Hepatocyte (in vitro differentiated cells): ENCODE results near the gene SMTN. TPM values are rescaled to one million over a fixed set of nuclear protein-coding genes. Genes with fewer than 3 reads are reported as not detected.

ENCODE experiments used
- DNase-seq: peaks from one replicate; pipeline ENCODE4 v3.0.0-alpha.2; 2016; ENCODE audit warnings: low spot score
- H2AFZ ChIP-seq: fragments of 200-600 bp; sonication (generic); 2 replicates; pipeline ENCODE4 v1.6.0; 2016; ENCODE audit warnings: antibody characterized with exemption, mild to moderate bottlenecking
- H3K27ac ChIP-seq: fragments of 200-600 bp; sonication (generic); 2 replicates; pipeline ENCODE4 v1.5.1; 2016; ENCODE audit warnings: mild to moderate bottlenecking
- H3K27me3 ChIP-seq: fragments of 200-600 bp; sonication (generic); 2 replicates; pipeline ENCODE4 v1.6.1; 2016
- H3K36me3 ChIP-seq: fragments of 200-600 bp; sonication (generic); replicated peaks from 2 replicates; pipeline ENCODE4 v1.5.1; 2016; ENCODE audit warnings: low read depth; ENCODE audit not compliant: insufficient read depth
- H3K4me1 ChIP-seq: fragments of 200-600 bp; sonication (generic); 2 replicates; pipeline ENCODE4 v1.5.1; 2016; ENCODE audit warnings: mild to moderate bottlenecking, moderate library complexity; ENCODE audit not compliant: insufficient read depth
- H3K4me2 ChIP-seq: fragments of 200-600 bp; sonication (generic); 2 replicates; pipeline ENCODE4 v1.6.0; 2016
- H3K4me3 ChIP-seq: fragments of 200-600 bp; sonication (generic); 2 replicates; pipeline ENCODE4 v1.5.1; 2016; ENCODE audit warnings: mild to moderate bottlenecking
- H3K79me2 ChIP-seq: fragments of 200-600 bp; sonication (generic); 2 replicates; pipeline ENCODE4 v1.6.0; 2017; ENCODE audit warnings: mild to moderate bottlenecking
- H3K9me2 ChIP-seq: fragments of 200-600 bp; sonication (generic); replicated peaks from 2 replicates; pipeline ENCODE4 v1.6.0; 2017; ENCODE audit warnings: mild to moderate bottlenecking; ENCODE audit not compliant: insufficient read depth
- H3K9me3 ChIP-seq: fragments of 200-600 bp; sonication (generic); 2 replicates; pipeline ENCODE4 v1.5.1; 2016; ENCODE audit warnings: low read depth, mild to moderate bottlenecking
- H4K20me1 ChIP-seq: fragments of 200-600 bp; sonication (generic); 2 replicates; pipeline ENCODE4 v1.6.0; 2016; ENCODE audit warnings: mild to moderate bottlenecking; ENCODE audit not compliant: insufficient read depth, poor library complexity, severe bottlenecking
- EZH2 ChIP-seq: fragments of 200-600 bp; sonication (generic); IDR thresholded peaks from 2 replicates; pipeline ENCODE4 v1.6.1; 2016; ENCODE audit warnings: antibody characterized with exemption, mild to moderate bottlenecking, borderline replicate concordance
- EZH2phosphoT487 ChIP-seq: fragments of 200-600 bp; sonication (generic); IDR thresholded peaks from one replicate; pipeline ENCODE4 v1.6.1; 2018; ENCODE audit warnings: antibody characterized with exemption, mild to moderate bottlenecking, low read depth, moderate library complexity; ENCODE audit not compliant: unreplicated experiment, severe bottlenecking
- WGBS: methylation state at CpG from one replicate; pipeline ENCODE4 v1.1.6; 2016; ENCODE audit warnings: low lambda C conversion rate; ENCODE audit errors: missing lambda C conversion rate; 5-methylcytosine and 5-hydroxymethylcytosine counted together
- polyA plus RNA-seq: library from polyadenylated mRNA; unstranded; fragments of >200 nt; fragmentation: Nextera tagmentation; extraction: Ambion mirVana; gene quantifications from 2 replicates; pipeline ENCODE4 v1.2.1, GENCODE V29; 2016
- total RNA-seq: library from RNA; depleted of rRNA; stranded (reverse); fragments of >200 nt; gene quantifications from 2 replicates; pipeline ENCODE4 v1.2.3, GENCODE V29; 2014
- TF ChIP-seq, protein P1 (sequence below): fragments of 200-600 bp; sonication (generic); IDR thresholded peaks from 2 replicates; pipeline ENCODE4 v1.5.1; 2016; ENCODE audit warnings: antibody characterized with exemption, mild to moderate bottlenecking; ENCODE audit not compliant: poor library complexity

SMTN gene
- total and polyA plus RNA-seq, 2 experiments from 2014 or later: 64.7 to 88.7 TPM

DNA sequence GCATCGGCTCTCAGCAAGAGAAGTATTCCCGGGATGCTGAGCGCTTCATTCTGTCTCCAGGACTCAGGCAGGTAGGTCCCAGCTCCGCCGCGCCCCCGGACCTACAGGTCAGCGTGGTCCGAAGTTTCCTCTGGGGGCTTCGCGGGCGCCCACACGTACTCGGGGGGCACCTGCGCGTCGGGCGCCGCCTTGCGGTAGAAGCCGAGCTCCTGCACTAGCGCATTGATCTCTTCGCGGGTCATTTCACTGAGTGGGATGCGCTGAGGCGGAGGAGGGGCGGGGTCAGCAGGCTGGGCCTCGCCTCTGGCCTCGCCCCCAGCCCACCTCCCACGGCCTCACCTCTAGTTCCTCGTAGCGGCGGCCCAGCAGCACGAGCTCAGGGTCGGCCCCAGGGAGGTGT is 23.8 kb downstream of the SMTN start:
- Histone ChIP-seq H3K27ac (no peak overlapping the region), H3K4me2 (peak overlapping the region; percentile 79), H2AFZ (no peak overlapping the region), H3K9me2 (no peaks in the 10 kb centered on the region), H3K79me2 (no peaks in the 10 kb centered on the region), H3K27me3 (no peaks in the 10 kb centered on the region), H3K9me3 (no peaks in the 10 kb centered on the region), H3K36me3 (no peaks in the 10 kb centered on the region), H4K20me1 (no peaks in the 10 kb centered on the region), H3K4me1 (peaks cover 13% of the 10 kb centered on the region), H3K4me3 (no peak overlapping the region)
- DNase-seq: peak; percentile 56
- WGBS: 27% methylated on average over 35 of the region's 35 CpGs
- TF ChIP-seq, protein P1, sequence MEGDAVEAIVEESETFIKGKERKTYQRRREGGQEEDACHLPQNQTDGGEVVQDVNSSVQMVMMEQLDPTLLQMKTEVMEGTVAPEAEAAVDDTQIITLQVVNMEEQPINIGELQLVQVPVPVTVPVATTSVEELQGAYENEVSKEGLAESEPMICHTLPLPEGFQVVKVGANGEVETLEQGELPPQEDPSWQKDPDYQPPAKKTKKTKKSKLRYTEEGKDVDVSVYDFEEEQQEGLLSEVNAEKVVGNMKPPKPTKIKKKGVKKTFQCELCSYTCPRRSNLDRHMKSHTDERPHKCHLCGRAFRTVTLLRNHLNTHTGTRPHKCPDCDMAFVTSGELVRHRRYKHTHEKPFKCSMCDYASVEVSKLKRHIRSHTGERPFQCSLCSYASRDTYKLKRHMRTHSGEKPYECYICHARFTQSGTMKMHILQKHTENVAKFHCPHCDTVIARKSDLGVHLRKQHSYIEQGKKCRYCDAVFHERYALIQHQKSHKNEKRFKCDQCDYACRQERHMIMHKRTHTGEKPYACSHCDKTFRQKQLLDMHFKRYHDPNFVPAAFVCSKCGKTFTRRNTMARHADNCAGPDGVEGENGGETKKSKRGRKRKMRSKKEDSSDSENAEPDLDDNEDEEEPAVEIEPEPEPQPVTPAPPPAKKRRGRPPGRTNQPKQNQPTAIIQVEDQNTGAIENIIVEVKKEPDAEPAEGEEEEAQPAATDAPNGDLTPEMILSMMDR: peak; percentile 40
- TF ChIP-seq EZH2 (no peak), EZH2phosphoT487 (no peak)

DNA sequence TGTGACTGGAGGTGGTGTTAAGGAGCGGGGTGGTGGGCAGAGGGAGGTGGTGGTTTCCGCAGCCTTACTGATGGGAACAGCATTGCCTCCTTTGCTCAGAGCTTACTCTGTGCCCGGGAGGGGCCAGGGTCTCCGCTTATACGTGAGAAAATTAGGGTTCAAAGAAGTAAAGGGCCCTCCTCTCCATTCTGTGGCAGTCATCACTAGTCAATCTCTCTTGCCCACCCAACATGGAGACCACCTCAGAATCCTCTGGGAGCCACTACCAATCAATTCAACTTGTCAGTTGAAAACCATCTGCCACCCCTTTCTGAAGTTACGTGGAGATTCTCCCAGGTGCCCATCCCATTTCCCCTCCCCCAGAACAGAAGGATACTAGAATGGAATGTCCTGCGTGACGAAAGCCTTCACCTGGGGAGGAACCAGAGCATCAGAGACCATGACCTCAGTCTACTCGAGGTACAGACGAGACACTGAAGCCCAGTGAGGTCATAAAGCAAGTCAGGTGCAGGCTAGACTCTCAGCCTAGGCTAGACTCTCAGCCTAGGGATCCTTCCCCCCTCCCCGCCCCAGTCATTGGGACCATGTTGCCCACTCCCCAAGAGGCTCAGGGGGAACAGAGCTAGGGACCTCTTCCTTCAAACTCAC is 24.3 kb downstream of the SMTN start:
- Histone ChIP-seq H3K9me2 (no peaks in the 10 kb centered on the region), H4K20me1 (no peaks in the 10 kb centered on the region), H3K36me3 (no peaks in the 10 kb centered on the region), H3K9me3 (no peaks in the 10 kb centered on the region), H3K4me1 (peaks cover 13% of the 10 kb centered on the region), H3K27me3 (no peaks in the 10 kb centered on the region), H2AFZ (no peak overlapping the region), H3K4me3 (no peak overlapping the region), H3K79me2 (no peaks in the 10 kb centered on the region), H3K27ac (peak overlapping the region; percentile 91), H3K4me2 (peak overlapping the region; percentile 79)
- no peak for DNase-seq
- TF ChIP-seq EZH2 (no peak), EZH2phosphoT487 (no peak)
- TF ChIP-seq, protein P1: no peak
- WGBS: 80% methylated on average over 11 of the region's 11 CpGs

DNA sequence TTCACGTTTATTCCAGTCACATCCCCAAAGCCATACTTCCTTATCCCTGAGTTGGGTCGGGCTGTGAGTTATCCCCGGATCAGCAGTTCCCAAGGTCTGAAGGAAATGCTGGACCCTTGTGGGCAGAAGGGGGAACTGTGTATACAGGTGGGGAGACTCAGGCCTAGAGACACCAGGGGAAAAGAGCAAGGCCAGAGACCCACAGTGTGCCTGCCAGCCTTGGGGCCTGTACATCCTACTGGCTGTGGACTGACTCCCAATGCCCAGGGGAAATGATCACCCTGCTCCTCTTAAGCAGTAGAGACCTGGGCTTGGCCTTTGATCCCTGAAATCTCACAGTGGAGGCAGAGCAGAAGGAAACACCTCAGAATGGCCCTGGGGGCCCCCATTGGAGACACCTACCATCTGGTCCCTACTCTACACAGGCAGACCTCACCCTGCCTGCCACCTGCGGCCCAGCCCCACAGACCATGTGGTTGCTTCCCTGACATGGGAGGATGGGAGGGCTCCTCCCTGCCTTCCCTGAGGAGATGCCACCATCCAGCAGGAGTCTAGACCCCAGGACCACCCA is 25.0 kb downstream of the SMTN start:
- TF ChIP-seq EZH2 (no peak), EZH2phosphoT487 (no peak)
- TF ChIP-seq, protein P1: no peak
- Histone ChIP-seq H3K79me2 (no peaks in the 10 kb centered on the region), H3K4me3 (peak overlapping the region; percentile 59)

More for the DNA sequence above, 25.0 kb downstream of the SMTN start:
- H4K20me1 ChIP-seq: no peaks in the 10 kb centered on the region
- H3K9me2 ChIP-seq: no peaks in the 10 kb centered on the region
- WGBS: 67% methylated on average over 4 of the region's 4 CpGs
- peak overlapping the region; percentile 91 for H3K27ac ChIP-seq
- peak overlapping the region; percentile 79 for H3K4me2 ChIP-seq
- no peak for DNase-seq
- peaks cover 13% of the 10 kb centered on the region for H3K4me1 ChIP-seq
- H3K36me3 ChIP-seq: no peaks in the 10 kb centered on the region
- H2AFZ ChIP-seq: no peak overlapping the region
- no peaks in the 10 kb centered on the region for H3K9me3 ChIP-seq
- H3K27me3 ChIP-seq: no peaks in the 10 kb centered on the region
